CD4-positive, alpha-beta T cell (primary cell): ENCODE measurements around the gene RBM26. TPM values are rescaled to one million over a fixed set of nuclear protein-coding genes. Genes with fewer than 3 reads are reported as not detected.

Source experiments
- ATAC-seq: fragments of 200-7000 bp; cut with Tn5 transposase; one replicate; pipeline ENCODE4 v1.10.0; 2022; ENCODE audit warnings: mild to moderate bottlenecking; ENCODE audit not compliant: poor library complexity
- CTCF ChIA-PET: fragments of 350-600 bp; sonication (Branson Sonifier 250); formaldehyde crosslinking; loops from one replicate; lab custom pipeline; 2021; ENCODE audit warnings: antibody characterized with exemption, inconsistent platforms; lab: Charles Lee
- POLR2A ChIA-PET: fragments of 350-600 bp; sonication (Branson Sonifier 250); formaldehyde crosslinking; loops from one replicate; lab custom pipeline; 2021; ENCODE audit warnings: antibody characterized with exemption, inconsistent platforms; lab: Charles Lee
- DNase-seq, 14 experiments: peaks; one replicate each; pipeline ENCODE4 v3.0.0-alpha.2; 2013 to 2020; ENCODE audit warnings: mixed read lengths in 2 of 14
- H3K27ac ChIP-seq, 2 donors: one replicate each; pipeline versions ENCODE4 v1.5.1 to v1.7.0; 2013; ENCODE audit warnings: low read length in 2 of 2, low read depth in 1 of 2, mild to moderate bottlenecking in 1 of 2
- H3K27me3 ChIP-seq, 2 experiments: 1 replicate in 1 of 2; 2 replicates in 1 of 2; pipeline versions ENCODE4 v1.6.1 to v1.7.0; 2013; ENCODE audit warnings: low read length in 2 of 2, control low read depth in 1 of 2, mild to moderate bottlenecking in 1 of 2, moderate library complexity in 1 of 2; ENCODE audit not compliant: insufficient read depth in 2 of 2, control insufficient read depth in 1 of 2
- H3K36me3 ChIP-seq: one replicate; pipeline ENCODE4 v1.6.1; 2013; ENCODE audit warnings: low read length, control low read depth; ENCODE audit not compliant: insufficient read depth
- H3K4me1 ChIP-seq: one replicate; pipeline ENCODE4 v1.6.1; 2013; ENCODE audit warnings: low read length, control low read depth; ENCODE audit not compliant: insufficient read depth
- H3K4me3 ChIP-seq: one replicate; pipeline ENCODE4 v1.5.1; 2013; ENCODE audit warnings: mild to moderate bottlenecking, low read length, moderate library complexity
- H3K9me3 ChIP-seq, 2 experiments: 1 replicate in 1 of 2; 2 replicates in 1 of 2; pipeline versions ENCODE4 v1.6.1 to v1.7.0; 2013; ENCODE audit warnings: low read length in 2 of 2, mild to moderate bottlenecking in 2 of 2, control low read depth in 1 of 2, moderate library complexity in 1 of 2; ENCODE audit not compliant: control insufficient read depth in 1 of 2, insufficient read depth in 1 of 2
- H3K27ac Mint-ChIP-seq: one replicate; pipeline ENCODE4 v1.8.0; 2020; ENCODE audit warnings: mixed read lengths
- H3K27me3 Mint-ChIP-seq: one replicate; pipeline ENCODE4 v1.8.0; 2021; ENCODE audit warnings: mixed read lengths
- H3K36me3 Mint-ChIP-seq: one replicate; pipeline ENCODE4 v1.8.0; 2021; ENCODE audit warnings: low read depth, mixed read lengths
- H3K4me1 Mint-ChIP-seq: one replicate; pipeline ENCODE4 v1.8.0; 2021; ENCODE audit warnings: low read depth, mixed read lengths
- H3K4me3 Mint-ChIP-seq: one replicate; pipeline ENCODE4 v1.8.0; 2020; ENCODE audit warnings: mild to moderate bottlenecking, mixed read lengths
- H3K9me3 Mint-ChIP-seq: one replicate; pipeline ENCODE4 v1.8.0; 2020; ENCODE audit warnings: mixed read lengths
- CTCF ChIP-seq: fragments of 200-600 bp; IDR thresholded peaks from one replicate; pipeline ENCODE4 v1.8.0; 2022; ENCODE audit warnings: antibody characterized with exemption, mild to moderate bottlenecking
- intact Hi-C, 2 experiments: fragments of 100-400 bp; cut with DNase I in 1 of 2; cut with micrococcal nuclease in 1 of 2; formaldehyde crosslinking; loops; one replicate each; pipeline versions ENCODE4 v1.15.1 to v1.9.0; 2023 to 2025; cut with DNase I, micrococcal nuclease
- total RNA-seq, 174 experiments: library from RNA in 2 of 174; stranded (reverse) in 2 of 174; gene quantifications; one replicate each; pipeline ENCODE4 v1.2.3 and lab custom pipeline; 2021 to 2026

The RBM26 gene
- total RNA-seq, 2 experiments from 2014 or later, result 67.3 to 68.0 TPM

- ATAC-seq, result no peak
- no peaks in the 10 kb centered on the region for H3K27me3 ChIP-seq
- no peaks in the 10 kb centered on the region for H3K9me3 Mint-ChIP-seq
- TF ChIP-seq CTCF, result no peak
- peaks cover 20% of the 10 kb centered on the region for H3K4me1 Mint-ChIP-seq
- no peak overlapping the region for H3K27ac ChIP-seq
- H3K9me3 ChIP-seq, result no peaks in the 10 kb centered on the region
- no peak for DNase-seq
- H3K4me3 ChIP-seq, result no peak overlapping the region
- no peaks in the 10 kb centered on the region for H3K4me1 ChIP-seq
- CTCF ChIA-PET, result interaction anchor here (0.9 to 2.1 kb wide), 2 partner anchors 11 to 193 kb away, joined by 3 to 6 read pairs; no protein-coding TSS in a partner anchor
- H3K36me3 Mint-ChIP-seq, result peaks cover 93% of the 10 kb centered on the region
- POLR2A ChIA-PET, result no interaction called here
- H3K27ac Mint-ChIP-seq, result no peak overlapping the region
- no peak overlapping the region for H3K4me3 Mint-ChIP-seq
- H3K36me3 ChIP-seq, result peaks cover 82% of the 10 kb centered on the region
- intact Hi-C loops, result no loop called here
- no peaks in the 10 kb centered on the region for H3K27me3 Mint-ChIP-seq
Observed at GRCh38 chr13:79360095-79360494, 46.0 kb downstream of the RBM26 start.

- CTCF ChIA-PET, result interaction anchor here (1.5 to 2.1 kb wide), 2 partner anchors 12 to 47 kb away, joined by 3 to 6 read pairs; partner anchors contain the start of gene RBM26
- Mint-ChIP-seq H3K4me3 (no peak overlapping the region), H3K4me1 (peaks cover 24% of the 10 kb centered on the region), H3K27me3 (no peaks in the 10 kb centered on the region), H3K36me3 (peaks cover 93% of the 10 kb centered on the region), H3K27ac (no peak overlapping the region), H3K9me3 (no peaks in the 10 kb centered on the region)
- intact Hi-C loops, result no loop called here
- H3K9me3 ChIP-seq, result no peaks in the 10 kb centered on the region
- ATAC-seq (no peak), DNase-seq (no peak)
- POLR2A ChIA-PET, result no interaction called here
- TF ChIP-seq CTCF, result no peak
- no peak overlapping the region for H3K4me3 ChIP-seq
- peaks cover 83% of the 10 kb centered on the region for H3K36me3 ChIP-seq
- H3K27ac ChIP-seq, result no peak overlapping the region
- no peaks in the 10 kb centered on the region for H3K4me1 ChIP-seq
- H3K27me3 ChIP-seq, result no peaks in the 10 kb centered on the region
Observed at GRCh38 chr13:79359064-79359463, 47.0 kb downstream of the RBM26 start.

GRCh38 chr13:79354285-79354684, 51.8 kb downstream of the RBM26 start:
- ATAC-seq (no peak), DNase-seq (no peak)
- H3K27me3 Mint-ChIP-seq, result no peaks in the 10 kb centered on the region
- H3K4me3 ChIP-seq, result no peak overlapping the region
- no peaks in the 10 kb centered on the region for H3K9me3 Mint-ChIP-seq
- H3K9me3 ChIP-seq, result no peaks in the 10 kb centered on the region
- H3K4me3 Mint-ChIP-seq, result no peak overlapping the region
- H3K27ac ChIP-seq, result no peak overlapping the region
- ChIA-PET POLR2A (no interaction called here), CTCF (interaction anchor here (0.7 to 1.7 kb wide), 2 partner anchors 37 to 52 kb away, joined by 4 to 5 read pairs; partner anchors contain the start of gene RBM26)
- no peaks in the 10 kb centered on the region for H3K27me3 ChIP-seq
- H3K36me3 ChIP-seq, result peaks cover 86% of the 10 kb centered on the region
- intact Hi-C loops, result no loop called here
- no peak for TF ChIP-seq CTCF
- no peak overlapping the region for H3K27ac Mint-ChIP-seq
- no peaks in the 10 kb centered on the region for H3K4me1 ChIP-seq
- peaks cover 5% of the 10 kb centered on the region for H3K4me1 Mint-ChIP-seq
- peaks cover 92% of the 10 kb centered on the region for H3K36me3 Mint-ChIP-seq
